Measurements from ENCODE around the gene FAM107B. TPM values are rescaled to one million over a fixed set of nuclear protein-coding genes. Genes with fewer than 3 reads are reported as not detected.

FAM107B gene
- total RNA-seq, 1 experiment from 2014 or later = 41.3 TPM

- no TSS peak for BruUV-seq (replicated peaks)
Observed at GRCh38 chr10:14527915-14528314, 246.8 kb downstream of the FAM107B start.

DNA sequence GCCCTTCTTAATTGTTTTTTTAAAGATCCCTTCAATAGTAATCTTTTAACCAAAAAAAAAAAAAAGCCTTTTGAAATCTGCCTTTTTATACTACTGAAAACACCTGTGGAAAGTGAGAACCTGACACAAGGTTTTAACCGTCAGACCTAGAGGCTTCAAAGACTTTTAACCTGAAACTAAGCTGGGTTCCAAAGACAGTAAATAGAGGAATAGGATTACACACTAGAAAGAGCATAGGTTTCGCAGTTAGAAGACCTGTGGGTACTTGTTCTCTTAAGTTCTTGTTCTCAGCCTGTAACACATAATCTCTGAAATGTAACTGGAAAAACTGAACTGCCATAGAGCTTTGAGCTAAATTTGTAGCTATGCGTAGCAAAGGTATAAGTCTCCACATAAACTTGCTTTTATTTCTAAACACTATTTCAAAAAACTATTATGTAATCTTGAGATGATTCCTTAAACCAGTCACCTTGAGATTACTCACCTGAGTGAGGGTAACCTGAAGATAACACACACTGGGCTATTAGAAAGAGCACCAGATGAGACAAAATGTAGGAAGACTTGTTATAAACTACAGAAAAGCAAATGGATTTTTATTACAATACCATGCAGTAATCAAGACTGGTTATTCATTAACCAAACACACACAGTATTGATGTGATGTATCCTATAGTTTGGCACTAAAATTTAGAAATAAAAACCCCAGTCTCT, 247.4 kb downstream of the FAM107B start:
- no peak overlapping the region for H3K4me3 Mint-ChIP-seq (ENCODE audit: unreplicated experiment)
- POLR2A ChIA-PET = no interaction called here
- no peaks in the 10 kb centered on the region for H3K9me3 Mint-ChIP-seq (ENCODE audit: unreplicated experiment)
- H3K4me1 Mint-ChIP-seq (ENCODE audit: insufficient read depth, unreplicated experiment) = no peaks in the 10 kb centered on the region
- CTCF ChIA-PET = interaction anchor here (0.5 to 1.4 kb wide), 10 partner anchors 9 to 1720 kb away, joined by 3 to 6 read pairs (median 3); no protein-coding TSS in a partner anchor
- no peak overlapping the region for H3K27ac Mint-ChIP-seq (ENCODE audit: low read depth, unreplicated experiment)
- intact Hi-C loops (cut with micrococcal nuclease) = no loop called here
- no TSS peak for BruUV-seq (replicated peaks)
- H3K36me3 Mint-ChIP-seq (ENCODE audit: insufficient read depth, unreplicated experiment) = no peaks in the 10 kb centered on the region
- no peak for DNase-seq (ENCODE audit: unreplicated experiment)
- TF ChIP-seq CTCF (IDR thresholded peaks at IDR 0.05; ENCODE audit: unreplicated experiment) = no peak
- H3K27me3 Mint-ChIP-seq (ENCODE audit: insufficient read depth, unreplicated experiment) = no peaks in the 10 kb centered on the region

More at GRCh38 chr10:14527915-14528314, 246.8 kb downstream of the FAM107B start:
- intact Hi-C loops (cut with micrococcal nuclease) = no loop called here
- Mint-ChIP-seq H3K9me3 (ENCODE audit: unreplicated experiment) (no peaks in the 10 kb centered on the region), H3K27ac (ENCODE audit: low read depth, unreplicated experiment) (no peak overlapping the region), H3K4me1 (ENCODE audit: insufficient read depth, unreplicated experiment) (no peaks in the 10 kb centered on the region), H3K27me3 (ENCODE audit: insufficient read depth, unreplicated experiment) (no peaks in the 10 kb centered on the region), H3K4me3 (ENCODE audit: unreplicated experiment) (no peak overlapping the region), H3K36me3 (ENCODE audit: insufficient read depth, unreplicated experiment) (no peaks in the 10 kb centered on the region)
- ChIA-PET CTCF (interaction anchor here (1.4 kb wide), 1 partner anchor 10 kb away, joined by 5 read pairs; no protein-coding TSS in a partner anchor), POLR2A (no interaction called here)
- no peak for DNase-seq (ENCODE audit: unreplicated experiment)
- TF ChIP-seq CTCF (IDR thresholded peaks at IDR 0.05; ENCODE audit: unreplicated experiment) = no peak

- Mint-ChIP-seq H3K9me3 (ENCODE audit: unreplicated experiment) (no peaks in the 10 kb centered on the region), H3K36me3 (ENCODE audit: insufficient read depth, unreplicated experiment) (no peaks in the 10 kb centered on the region), H3K4me1 (ENCODE audit: insufficient read depth, unreplicated experiment) (no peaks in the 10 kb centered on the region), H3K27ac (ENCODE audit: low read depth, unreplicated experiment) (no peak overlapping the region), H3K4me3 (ENCODE audit: unreplicated experiment) (no peak overlapping the region), H3K27me3 (ENCODE audit: insufficient read depth, unreplicated experiment) (no peaks in the 10 kb centered on the region)
- BruUV-seq (replicated peaks) = no TSS peak
- intact Hi-C loops (cut with micrococcal nuclease) = no loop called here
- no peak for DNase-seq (ENCODE audit: unreplicated experiment)
- TF ChIP-seq CTCF (IDR thresholded peaks at IDR 0.05; ENCODE audit: unreplicated experiment) = no peak
- ChIA-PET CTCF (interaction anchor here (0.6 to 1.4 kb wide), 5 partner anchors 10 to 1719 kb away, joined by 3 to 6 read pairs (median 3); no protein-coding TSS in a partner anchor), POLR2A (no interaction called here)
Observed at GRCh38 chr10:14526326-14526725, 248.4 kb downstream of the FAM107B start.

- H3K9me3 Mint-ChIP-seq (ENCODE audit: unreplicated experiment) = no peaks in the 10 kb centered on the region
- no TSS peak for BruUV-seq (replicated peaks)
- CTCF ChIA-PET = interaction anchor here (0.7 to 2.0 kb wide), 3 partner anchors 12 to 738 kb away, joined by 3 to 10 read pairs (median 7); no protein-coding TSS in a partner anchor
- H3K4me1 Mint-ChIP-seq (ENCODE audit: insufficient read depth, unreplicated experiment) = no peaks in the 10 kb centered on the region
- no peak overlapping the region for H3K27ac Mint-ChIP-seq (ENCODE audit: low read depth, unreplicated experiment)
- H3K27me3 Mint-ChIP-seq (ENCODE audit: insufficient read depth, unreplicated experiment) = no peaks in the 10 kb centered on the region
- H3K4me3 Mint-ChIP-seq (ENCODE audit: unreplicated experiment) = no peak overlapping the region
- no peak for DNase-seq (ENCODE audit: unreplicated experiment)
- POLR2A ChIA-PET = no interaction called here
- intact Hi-C loops (cut with micrococcal nuclease) = no loop called here
- H3K36me3 Mint-ChIP-seq (ENCODE audit: insufficient read depth, unreplicated experiment) = peaks cover 7% of the 10 kb centered on the region
- TF ChIP-seq CTCF (IDR thresholded peaks at IDR 0.05; ENCODE audit: unreplicated experiment) = no peak
Observed at GRCh38 chr10:14524691-14525324, 249.9 kb downstream of the FAM107B start.
